GM19452 (cell line): ENCODE measurements around the gene NEK6.

Experiments used
- ATAC-seq: cut with Tn5 transposase; IDR thresholded peaks from one replicate; pipeline ENCODE4 v1.9.1; 2021; ENCODE audit not compliant: unreplicated experiment

Gene NEK6

GRCh38 chr9:124313940-124314339 lies 56.2 kb downstream of the NEK6 start:
- ATAC-seq: no peak

- no peak for ATAC-seq
Observed at GRCh38 chr9:124315882-124316281, 58.1 kb downstream of the NEK6 start.

- no peak for ATAC-seq
Observed at GRCh38 chr9:124320062-124320973, 62.6 kb downstream of the NEK6 start.

- no peak for ATAC-seq
Observed at GRCh38 chr9:124321416-124321815, 63.7 kb downstream of the NEK6 start.

- ATAC-seq: no peak
Observed at GRCh38 chr9:124321935-124322334, 64.2 kb downstream of the NEK6 start.

- no peak for ATAC-seq
Observed at GRCh38 chr9:124322618-124323432, 65.1 kb downstream of the NEK6 start.

GRCh38 chr9:124323904-124324303 lies 66.2 kb downstream of the NEK6 start:
- ATAC-seq: no peak

- ATAC-seq: no peak
Observed at GRCh38 chr9:124325816-124326215, 68.1 kb downstream of the NEK6 start.

- no peak for ATAC-seq
Observed at GRCh38 chr9:124326378-124326777, 68.6 kb downstream of the NEK6 start.

GRCh38 chr9:124327491-124327890 lies 69.7 kb downstream of the NEK6 start:
- ATAC-seq: no peak

- ATAC-seq: no peak
Observed at GRCh38 chr9:124328285-124328684, 70.5 kb downstream of the NEK6 start.

GRCh38 chr9:124329206-124329792 lies 71.5 kb downstream of the NEK6 start:
- no peak for ATAC-seq

- ATAC-seq: no peak
Observed at GRCh38 chr9:124330011-124330697, 72.4 kb downstream of the NEK6 start.

- ATAC-seq: no peak
Observed at GRCh38 chr9:124331580-124331979, 73.8 kb downstream of the NEK6 start.

- ATAC-seq: no peak
Observed at GRCh38 chr9:124332361-124333202, 74.8 kb downstream of the NEK6 start.

- no peak for ATAC-seq
Observed at GRCh38 chr9:124333203-124333579, 75.4 kb downstream of the NEK6 start.

- ATAC-seq: no peak
Observed at GRCh38 chr9:124334568-124335319, 77.0 kb downstream of the NEK6 start.

GRCh38 chr9:124335320-124335707 lies 77.6 kb downstream of the NEK6 start:
- no peak for ATAC-seq

GRCh38 chr9:124337562-124337961 lies 79.8 kb downstream of the NEK6 start:
- no peak for ATAC-seq
